Stimulated activated CD8-positive, alpha-beta memory T cell treated with anti-CD3 and anti-CD28 coated beads, Interleukin-12 subunit alpha, Interleukin-12 subunit beta, amount 100 ng/mL, for 24 hours (primary cell): ENCODE results near the gene FUT1.
"Not testable (repeated sequence)": the region's sequence is repeated elsewhere in the genome, so short reads cannot be mapped to it uniquely, and the experiment has no call there.

Experiments used
- DNase-seq: peaks from one replicate; pipeline ENCODE4 v3.0.0-alpha.2; 2020; ENCODE audit errors: extremely low read depth

FUT1 gene

DNA sequence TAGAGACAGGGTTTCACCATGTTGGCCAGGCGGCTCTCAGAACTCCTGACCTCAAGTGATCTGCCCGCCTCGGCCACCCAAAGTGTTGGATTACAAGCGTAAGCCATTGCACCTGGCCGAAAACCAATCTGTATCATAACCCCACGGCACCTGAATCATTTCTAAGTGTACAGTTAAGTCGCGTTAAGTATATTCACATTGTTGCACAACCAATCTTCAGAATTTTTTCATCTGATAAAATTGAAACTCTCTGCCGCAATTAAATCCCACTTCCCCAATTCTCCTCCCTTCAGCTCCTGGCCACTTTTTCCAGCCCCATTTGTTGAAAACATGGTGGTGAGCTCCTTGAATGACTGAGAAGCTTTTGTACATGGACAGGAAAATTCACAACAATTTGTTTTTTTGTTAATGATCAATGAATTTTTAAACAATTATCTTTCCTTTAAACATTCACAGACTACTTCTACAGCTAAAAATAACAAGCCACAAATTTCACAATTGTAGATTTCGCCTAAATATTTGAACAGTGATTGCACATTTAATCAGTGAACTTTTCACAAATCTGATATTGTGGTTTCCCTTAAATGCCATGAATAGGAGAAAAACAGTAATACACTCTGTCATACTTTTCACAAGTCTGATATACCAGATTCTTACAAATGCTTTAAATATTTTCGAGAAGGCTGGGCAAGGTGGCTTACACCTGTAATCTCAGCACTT, 16.7 kb upstream of the FUT1 start:
- no peak for DNase-seq

DNA sequence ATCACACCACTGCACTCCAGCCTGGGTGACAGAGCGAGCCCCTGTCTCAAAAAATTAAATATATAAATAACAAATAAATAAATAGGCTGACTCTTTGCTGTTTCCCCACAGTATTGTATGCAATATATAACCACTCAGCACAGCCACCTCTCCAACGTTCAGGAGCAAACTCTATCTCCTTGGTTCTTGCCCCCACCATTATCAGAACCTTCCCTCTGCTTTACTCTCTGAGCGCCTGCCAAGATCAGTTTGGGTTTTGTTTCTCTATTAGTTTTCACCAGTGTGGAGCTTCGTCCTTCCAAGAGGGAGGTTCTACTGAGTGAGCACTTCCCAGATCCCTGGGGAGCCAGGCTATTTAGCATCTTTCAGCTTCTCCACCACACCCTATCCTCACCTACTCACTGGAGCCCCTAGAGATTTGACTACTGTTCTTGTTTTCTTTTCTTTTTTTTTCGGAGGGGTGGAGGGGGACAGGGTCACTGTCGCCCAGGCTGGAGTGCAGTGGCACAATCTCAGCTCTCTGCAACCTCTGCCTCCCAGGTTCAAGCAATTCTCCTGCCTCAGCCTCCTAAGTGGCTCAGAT, 15.8 kb upstream of the FUT1 start:
- DNase-seq = not testable (repeated sequence)

DNA sequence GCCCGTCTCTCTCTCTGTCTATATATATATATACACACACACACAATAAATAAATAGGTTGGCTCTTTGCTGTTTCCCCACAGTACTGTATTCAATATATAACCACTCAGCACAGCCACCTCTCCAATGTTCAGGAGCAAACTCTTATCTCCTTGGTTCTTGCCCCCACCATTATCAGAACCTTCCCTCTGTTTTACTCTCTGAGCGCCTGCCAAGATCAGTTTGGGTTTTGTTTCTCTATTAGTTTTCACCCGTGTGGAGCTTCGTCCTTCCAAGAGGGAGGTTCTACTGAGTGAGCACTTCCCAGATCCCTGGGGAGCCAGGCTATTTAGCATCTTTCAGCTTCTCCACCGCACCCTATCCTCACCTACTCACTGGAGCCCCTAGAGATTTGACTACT, 13.4 kb upstream of the FUT1 start:
- DNase-seq = not testable (repeated sequence)

- DNase-seq = no peak
Observed at GRCh38 chr19:48760504-48761205, 8.2 kb upstream of the FUT1 start.

- DNase-seq = no peak
Observed at GRCh38 chr19:48757741-48758144, 5.3 kb upstream of the FUT1 start.

DNA sequence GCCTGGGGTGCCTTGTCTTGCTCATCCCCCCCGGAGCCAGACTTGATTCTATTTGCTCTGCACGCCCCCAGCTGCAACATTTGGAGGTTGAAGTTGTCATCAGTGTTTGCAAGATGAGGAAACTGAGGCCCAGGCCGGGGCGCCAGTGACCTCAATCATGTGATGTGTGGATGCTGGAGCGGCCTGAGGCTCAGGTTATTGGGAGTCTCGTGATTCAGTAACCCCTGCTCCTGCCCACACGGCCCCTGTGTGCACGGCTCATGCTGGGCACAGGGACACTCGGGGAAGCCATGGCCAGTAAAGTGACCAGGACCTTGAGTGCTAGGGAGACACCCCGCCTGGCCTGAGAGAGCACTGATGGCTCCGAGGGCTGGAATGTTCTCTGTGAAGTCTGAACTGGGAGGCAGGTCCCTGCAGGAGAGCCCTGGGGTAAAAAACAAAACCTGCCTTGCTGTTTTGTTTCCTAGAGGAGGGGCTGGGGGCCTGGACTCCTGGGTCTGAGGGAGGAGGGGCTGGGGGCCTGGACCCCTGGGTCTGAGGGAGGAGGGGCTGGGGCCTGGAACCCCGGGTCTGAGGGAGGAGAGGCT, 4.7 kb upstream of the FUT1 start:
- no peak for DNase-seq

- no peak for DNase-seq
Observed at GRCh38 chr19:48756686-48757085, 4.2 kb upstream of the FUT1 start.

GRCh38 chr19:48756212-48756611, 3.8 kb upstream of the FUT1 start:
- DNase-seq = no peak

GRCh38 chr19:48755787-48756186, 3.3 kb upstream of the FUT1 start:
- DNase-seq = no peak

- DNase-seq = no peak
Observed at GRCh38 chr19:48755084-48755641, 2.7 kb upstream of the FUT1 start, which contains the start of gene FGF21. Gene FGF21, plus strand, starts transcription at chr19:48755524. Its CDS starts 713 bp downstream, at chr19:48756237.

- no peak for DNase-seq
Observed at GRCh38 chr19:48751845-48752495, 471 bp downstream of the FUT1 start.

GRCh38 chr19:48750771-48751504, 1.5 kb downstream of the FUT1 start:
- no peak for DNase-seq

GRCh38 chr19:48750351-48750750, 2.1 kb downstream of the FUT1 start:
- no peak for DNase-seq

DNA sequence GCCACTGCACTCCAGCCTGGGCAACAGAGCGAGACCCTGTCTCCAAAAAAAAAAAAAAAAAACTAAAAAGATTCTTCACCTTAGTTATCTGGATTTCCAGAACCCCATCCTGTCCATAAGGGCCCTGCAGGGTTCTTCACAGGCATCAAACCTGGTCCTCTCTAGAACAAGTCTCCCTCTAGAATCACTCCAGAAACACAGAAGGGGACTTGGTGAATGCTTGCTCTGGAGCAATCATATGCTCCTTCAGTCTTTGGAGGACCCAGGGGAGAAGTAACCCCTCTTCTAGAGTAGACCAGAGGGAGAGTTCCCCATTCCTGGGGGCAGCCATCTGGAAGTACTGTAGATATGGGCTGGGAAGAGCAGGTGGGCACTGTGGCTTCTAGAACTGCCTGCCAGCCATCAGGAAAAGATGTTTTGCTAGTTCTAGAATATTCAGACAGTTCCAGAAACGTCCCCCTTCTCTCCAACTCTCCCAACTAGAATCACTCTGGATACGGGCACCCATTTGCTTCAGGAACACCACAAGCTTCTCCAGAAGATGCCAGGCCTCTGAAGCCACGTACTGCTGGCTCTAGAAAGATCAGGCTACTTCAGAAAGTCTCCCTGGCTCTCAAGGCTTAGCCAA, 2.8 kb downstream of the FUT1 start:
- DNase-seq = no peak

DNA sequence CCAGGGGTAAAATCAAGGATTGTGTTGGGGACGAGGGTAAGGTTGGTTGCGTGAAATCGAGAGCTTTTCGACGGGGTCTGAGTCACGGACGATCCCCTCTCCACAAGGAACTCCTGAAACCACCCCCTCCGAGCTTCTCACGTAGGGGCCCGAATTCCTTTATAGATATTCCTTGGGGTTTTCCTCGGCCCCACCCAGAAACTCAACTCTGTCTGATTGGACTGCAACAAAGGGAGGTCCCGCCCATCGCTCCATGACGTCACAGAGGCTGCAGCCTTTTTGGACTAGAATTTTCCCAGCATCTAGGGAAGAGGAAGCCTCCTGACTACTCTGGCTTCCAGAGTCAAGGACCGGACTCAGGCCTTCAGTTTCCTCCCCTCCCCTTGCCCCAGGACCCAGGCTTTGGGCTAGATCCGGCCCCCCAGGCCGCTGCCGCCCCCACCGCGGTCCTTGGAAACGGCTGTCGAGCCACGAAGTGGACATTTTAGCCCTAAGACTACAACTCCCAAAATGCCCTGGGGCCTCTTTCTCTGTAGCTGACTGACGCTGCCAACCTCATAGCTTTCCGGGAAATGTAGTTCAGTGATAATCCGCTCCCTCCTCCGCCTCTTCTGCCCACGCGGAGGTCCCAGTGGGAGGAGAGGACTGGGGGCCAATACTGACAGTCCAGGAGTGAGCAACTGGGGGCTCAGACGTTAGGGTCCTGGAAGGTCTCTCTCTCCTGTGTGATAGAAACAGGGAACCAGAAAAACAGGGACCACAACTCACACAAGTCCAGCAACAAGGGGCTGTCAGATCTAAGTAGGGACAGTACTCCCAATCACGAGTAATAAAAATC, 5.5 kb downstream of the FUT1 start, which contains the start of gene IZUMO1:
Gene IZUMO1 (minus strand): TSS at position 172 of the 838 bp plus-strand sequence. CDS start 1,050 bp downstream, outside the sequence.
- DNase-seq = no peak

GRCh38 chr19:48746110-48746509, 6.3 kb downstream of the FUT1 start:
- DNase-seq = no peak

DNA sequence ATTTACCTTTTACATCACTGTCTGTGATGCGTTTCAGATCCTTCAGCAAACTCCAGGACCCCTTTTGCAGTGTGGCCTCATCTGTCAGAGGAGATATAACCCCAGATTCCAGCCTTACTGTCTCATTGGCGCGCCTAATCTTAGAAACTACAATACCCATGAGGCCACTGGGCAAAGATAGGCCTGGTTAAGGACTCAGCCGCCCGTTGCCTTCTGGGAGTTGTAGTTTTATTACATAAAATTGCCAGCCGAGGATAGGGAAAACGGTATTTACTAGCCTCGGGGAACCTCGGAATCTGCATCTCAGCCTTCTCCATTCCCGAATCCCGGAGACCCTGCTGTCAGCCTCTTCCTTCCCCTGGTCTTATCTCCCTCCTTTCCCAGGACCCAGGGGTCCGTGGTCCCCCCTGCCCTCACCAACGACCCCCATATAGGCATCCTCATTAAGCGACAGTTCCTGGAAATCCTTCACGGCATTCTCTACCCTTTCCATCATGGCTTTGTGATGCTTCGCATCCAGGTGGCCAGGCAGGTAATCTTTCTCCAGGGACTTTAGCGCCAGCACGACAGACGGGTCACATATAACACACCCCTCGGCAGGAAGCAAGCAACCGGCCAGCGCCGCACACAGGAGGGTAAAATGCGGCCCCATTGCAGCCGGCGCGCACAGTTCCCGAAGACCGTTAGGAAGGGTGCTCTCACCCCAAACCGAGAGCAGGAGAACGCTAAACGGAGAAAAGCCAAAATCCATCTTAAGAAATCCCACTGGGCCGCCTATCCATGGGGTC, 7.0 kb downstream of the FUT1 start:
- DNase-seq = no peak

GRCh38 chr19:48742096-48742495, 10.3 kb downstream of the FUT1 start:
- DNase-seq = no peak
